ENCODE data around the gene SLC25A23.
"Not testable (repeated sequence)": the region's sequence is repeated elsewhere in the genome, so short reads cannot be mapped to it uniquely, and the experiment has no call there.

SLC25A23 gene

DNA sequence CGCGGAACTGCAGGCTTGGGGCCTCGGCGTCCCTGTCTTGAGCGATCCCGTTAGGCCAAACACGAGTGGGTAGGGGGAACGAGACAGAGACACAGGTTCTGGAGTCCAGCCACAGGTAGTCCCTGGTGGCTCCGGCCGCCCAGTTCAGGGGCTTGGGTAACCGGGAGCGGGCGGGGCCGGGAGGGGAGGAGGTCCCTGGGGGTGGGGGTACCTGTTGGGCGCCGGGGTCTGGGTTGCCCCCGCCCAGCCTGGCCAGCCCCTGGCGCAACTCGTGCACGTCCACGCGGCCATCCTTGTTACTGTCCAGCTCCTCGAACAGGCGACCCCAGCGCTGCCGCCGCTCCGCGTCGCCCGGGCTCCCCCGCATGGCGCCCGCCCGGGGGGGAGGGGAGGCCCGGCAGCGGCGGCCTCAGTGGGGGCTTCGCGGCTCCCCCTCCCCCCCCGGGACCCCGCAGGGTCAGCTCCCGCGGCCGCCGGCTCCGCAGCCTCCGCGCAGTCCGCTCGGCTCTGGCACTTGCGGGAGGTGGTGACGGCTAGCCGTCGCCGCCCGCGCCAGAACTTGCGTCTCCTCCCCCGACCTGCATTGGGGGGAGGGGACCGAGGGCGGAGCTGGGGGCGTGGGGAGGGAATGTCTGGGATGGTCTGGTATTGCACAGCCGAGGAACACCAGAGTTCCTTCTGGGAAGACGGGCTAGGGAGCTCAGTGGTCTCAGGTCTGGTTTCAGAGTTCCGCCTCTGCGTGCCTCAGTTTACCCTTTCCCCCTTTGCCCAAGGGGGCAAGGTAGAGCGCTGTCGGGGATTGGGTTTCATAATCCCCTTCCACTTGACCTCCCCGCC lies at the start of gene SLC25A23:
Gene SLC25A23, minus strand, starts transcription at position 531 of the 837 bp plus-strand sequence. Its CDS starts 164 bp downstream, at position 367.
- DNase-seq (ENCODE audit: low spot score), result peak; percentile 78

DNA sequence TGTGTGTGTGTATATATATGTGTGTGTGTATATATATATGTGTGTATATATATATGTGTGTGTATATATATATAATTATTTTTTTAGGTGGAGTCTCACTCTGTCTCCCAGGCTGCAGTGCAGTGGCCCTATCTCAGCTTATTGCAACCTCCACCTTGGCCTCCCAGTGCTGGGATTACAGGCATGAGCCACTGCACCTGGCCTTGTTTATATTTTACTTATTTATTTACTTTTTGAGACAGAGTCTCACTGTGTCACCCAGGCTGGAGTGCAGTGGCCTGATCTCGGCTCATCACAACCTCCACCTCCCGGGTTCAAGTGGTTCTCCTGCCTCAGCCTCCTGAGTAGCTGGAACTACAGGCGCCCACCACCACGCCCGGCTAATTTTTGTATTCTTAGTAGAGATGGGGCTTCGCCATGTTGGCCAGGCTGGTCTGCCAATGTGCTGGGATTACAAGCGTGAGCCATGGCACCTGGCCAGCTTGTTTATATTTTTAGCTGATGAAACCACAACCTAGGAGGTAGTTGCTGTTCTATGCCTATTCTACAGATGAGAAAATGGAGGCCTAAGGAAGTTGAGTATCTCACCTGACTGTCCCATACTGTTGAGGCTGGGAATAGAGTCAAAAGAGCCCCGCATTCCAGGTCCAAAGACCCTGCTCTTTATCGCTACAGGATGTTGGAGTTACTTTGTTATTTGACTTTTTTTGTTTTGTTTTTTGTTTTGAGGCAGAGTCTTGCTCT lies 48.6 kb upstream of the SLC25A23 start:
- DNase-seq (ENCODE audit: low spot score), result not testable (repeated sequence)

GRCh38 chr19:6503407-6504201 lies 44.0 kb upstream of the SLC25A23 start:
- no peak for DNase-seq (ENCODE audit: low spot score)

DNA sequence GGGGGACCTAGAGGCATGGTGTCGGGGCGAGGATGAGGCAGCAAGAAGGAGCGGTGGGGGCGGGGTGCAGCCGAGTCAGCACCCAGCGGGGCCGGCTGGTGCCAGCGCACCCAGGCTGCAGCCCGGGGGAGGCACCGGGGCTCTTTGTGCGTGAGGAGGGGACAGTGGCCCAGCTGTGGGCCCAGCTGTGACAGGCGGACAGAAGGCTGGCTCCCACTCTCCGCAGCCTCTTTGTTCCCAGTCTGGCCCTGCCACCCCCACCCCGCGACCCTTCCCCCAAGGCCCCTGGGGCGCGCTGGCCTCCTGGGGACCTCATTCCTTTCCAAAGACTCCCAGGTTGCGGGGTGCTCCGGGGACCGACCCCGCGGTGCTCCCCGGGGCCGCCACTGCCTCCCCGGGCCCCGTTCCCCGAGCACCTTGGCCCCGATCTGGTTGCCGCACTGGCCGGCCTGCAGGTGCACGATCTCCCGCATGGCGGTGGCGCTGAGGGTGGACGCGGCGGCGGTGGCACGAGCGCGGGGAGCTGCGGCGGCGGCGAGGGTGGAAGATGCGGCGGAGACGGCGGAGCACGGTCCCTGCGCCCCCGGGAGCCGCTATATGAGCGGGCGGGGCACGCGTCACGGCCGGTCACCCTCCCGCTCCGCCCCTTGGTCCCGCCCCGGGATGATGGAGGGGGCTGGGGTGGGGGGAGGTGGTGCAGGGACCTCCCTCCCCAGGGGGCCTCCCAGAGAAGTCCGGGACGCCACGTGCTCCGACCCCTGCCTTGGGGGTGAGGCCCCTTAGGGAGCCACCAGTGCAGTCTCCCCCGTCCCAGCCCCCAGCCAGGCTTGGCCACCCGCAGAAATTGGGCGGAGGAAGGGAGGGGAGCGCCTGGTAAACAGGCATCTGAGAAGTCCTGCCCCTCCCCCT lies 42.4 kb upstream of the SLC25A23 start, which contains the start of gene TUBB4A:
Gene TUBB4A, minus strand, starts transcription at position 570 of the 909 bp plus-strand sequence. Its CDS starts 97 bp downstream, at position 473.
- DNase-seq (ENCODE audit: low spot score), result no peak

DNA sequence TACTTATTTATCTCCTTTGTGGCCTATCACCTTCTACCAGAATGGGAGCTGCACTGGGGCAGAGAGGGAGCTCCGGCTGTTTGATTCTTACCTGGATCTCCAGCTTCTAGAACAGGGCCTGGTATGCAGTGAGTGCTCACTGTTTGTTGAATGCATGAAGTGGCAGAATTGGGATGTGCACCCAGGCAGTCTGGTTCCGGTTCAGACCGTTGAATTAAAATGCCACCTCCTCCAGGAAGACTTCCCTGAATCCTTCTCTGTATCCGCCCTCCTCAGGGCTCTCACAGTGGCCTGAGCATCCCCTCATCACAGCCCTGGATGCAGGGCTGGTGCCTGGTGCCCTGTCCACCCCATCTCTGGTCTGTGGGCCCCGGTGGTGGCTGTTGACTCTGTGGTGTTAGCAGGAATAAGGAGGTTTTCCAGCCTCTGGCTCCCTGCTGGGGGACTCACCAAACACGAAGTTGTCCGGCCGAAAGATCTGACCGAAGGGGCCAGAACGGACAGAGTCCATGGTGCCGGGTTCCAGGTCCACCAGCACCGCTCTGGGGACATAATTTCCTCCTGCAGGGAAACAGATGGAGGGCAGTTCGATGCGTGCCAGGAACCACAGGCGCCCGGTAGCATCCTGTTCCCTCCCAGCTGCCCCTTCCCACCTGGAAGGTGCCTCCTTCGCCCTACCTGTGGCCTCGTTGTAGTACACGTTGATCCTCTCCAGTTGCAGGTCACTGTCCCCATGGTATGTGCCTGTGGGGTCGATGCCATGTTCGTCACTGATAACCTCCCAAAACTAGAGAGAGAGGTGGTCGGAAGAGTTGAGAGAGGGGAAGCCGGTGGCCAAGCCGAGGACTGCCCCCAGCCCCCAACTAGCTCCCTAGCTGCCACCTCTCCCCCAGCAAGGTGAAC lies 41.5 kb upstream of the SLC25A23 start:
- no peak for DNase-seq (ENCODE audit: low spot score)

GRCh38 chr19:6499052-6499790 lies 39.6 kb upstream of the SLC25A23 start:
- DNase-seq (ENCODE audit: low spot score), result no peak

GRCh38 chr19:6498294-6499036 lies 38.9 kb upstream of the SLC25A23 start:
- no peak for DNase-seq (ENCODE audit: low spot score)

GRCh38 chr19:6495947-6496346 lies 36.4 kb upstream of the SLC25A23 start:
- DNase-seq (ENCODE audit: low spot score), result no peak

GRCh38 chr19:6494438-6495036 lies 34.9 kb upstream of the SLC25A23 start:
- no peak for DNase-seq (ENCODE audit: low spot score)

- no peak for DNase-seq (ENCODE audit: low spot score)
These were observed 32.4 kb upstream of the SLC25A23 start for GRCh38 chr19:6491802-6492592.

DNA sequence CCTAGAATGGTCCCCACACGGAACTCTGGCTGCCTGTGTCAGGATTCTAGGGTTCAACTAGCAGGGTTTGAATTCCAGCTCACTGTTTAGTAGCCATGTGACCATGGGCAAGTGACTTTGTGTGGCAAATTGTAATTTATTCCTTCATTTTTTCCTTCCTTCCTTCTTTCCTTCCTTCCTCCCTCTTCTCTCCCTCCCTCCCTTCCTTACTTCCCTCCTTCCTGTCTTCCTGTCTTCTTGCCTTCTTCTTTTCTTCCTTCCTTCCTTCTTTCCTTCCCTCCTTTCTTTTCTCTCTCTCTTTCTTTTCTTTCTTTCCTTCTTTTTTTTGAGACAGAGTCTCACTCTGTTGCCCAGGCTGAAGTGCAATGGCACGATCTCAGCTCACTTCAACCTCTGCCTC lies 30.5 kb upstream of the SLC25A23 start:
- no peak for DNase-seq (ENCODE audit: low spot score)

- DNase-seq (ENCODE audit: low spot score), result no peak
These were observed 29.9 kb upstream of the SLC25A23 start for GRCh38 chr19:6489278-6490061.

DNA sequence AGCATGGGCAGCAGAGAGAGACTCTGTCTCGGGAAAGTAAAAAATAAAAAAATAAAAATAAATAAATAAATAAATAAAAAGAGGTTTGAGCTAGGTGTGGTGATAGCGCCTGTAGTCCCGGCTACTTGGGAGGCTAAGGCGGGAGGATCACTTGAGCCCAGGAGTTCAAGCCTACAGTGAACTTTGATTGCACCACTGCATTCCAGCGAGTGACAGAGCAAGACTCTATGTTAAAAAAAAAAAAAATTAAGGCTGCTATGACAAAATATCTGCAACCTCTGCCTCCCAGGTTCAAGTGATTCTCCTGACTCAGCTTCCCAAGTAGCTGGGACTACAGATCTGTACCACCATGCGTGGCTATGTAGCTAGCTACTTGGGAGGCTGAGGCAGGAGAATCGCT lies 25.2 kb upstream of the SLC25A23 start:
- no peak for DNase-seq (ENCODE audit: low spot score)

DNA sequence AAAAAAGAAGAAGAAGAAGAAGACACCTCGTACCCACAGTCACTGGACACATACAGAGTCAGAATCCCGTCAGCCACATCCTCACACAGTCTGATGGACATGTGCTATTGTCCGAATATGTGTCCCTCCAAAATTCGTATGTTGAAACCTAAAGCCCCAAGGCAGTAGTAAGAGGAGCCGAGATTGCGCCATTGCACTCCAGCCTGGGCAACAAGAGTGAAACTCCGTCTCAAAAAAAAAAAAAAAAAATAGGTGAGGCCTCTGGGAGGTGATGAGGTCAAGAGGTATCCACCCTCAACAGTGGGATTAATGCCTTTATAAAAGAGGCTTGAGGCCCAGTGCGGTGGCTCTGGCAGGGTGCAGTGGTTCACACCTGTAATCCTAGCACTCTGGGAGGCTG lies 24.6 kb upstream of the SLC25A23 start:
- DNase-seq (ENCODE audit: low spot score), result no peak

- no peak for DNase-seq (ENCODE audit: low spot score)
These were observed 23.6 kb upstream of the SLC25A23 start for GRCh38 chr19:6483235-6483634.

GRCh38 chr19:6482343-6482686 lies 22.7 kb upstream of the SLC25A23 start:
- DNase-seq (ENCODE audit: low spot score), result no peak
